ENCODE measurements around the gene OR4S2.

GRCh38 chr11:55648027-55648426, at the start of gene OR4S2:
- no peak for TF ChIP-seq CTCF (IDR thresholded peaks at IDR 0.05; ENCODE audit: insufficient read depth, low read depth, low read length)
- TF ChIP-seq EZH2 (IDR thresholded peaks at IDR 0.05; ENCODE audit: insufficient read depth, low read length) = no peak
